ENCODE results near the gene ZNF837. TPM values are rescaled to one million over a fixed set of nuclear protein-coding genes. Genes with fewer than 3 reads are reported as not detected.
A peak's percentile ranks its signal among the peaks of the same experiment; 100 is the strongest.

ZNF837 gene
- total and polyA plus RNA-seq, 8 donors, result 1.1 to 3.8 (median 1.8) TPM

DNA sequence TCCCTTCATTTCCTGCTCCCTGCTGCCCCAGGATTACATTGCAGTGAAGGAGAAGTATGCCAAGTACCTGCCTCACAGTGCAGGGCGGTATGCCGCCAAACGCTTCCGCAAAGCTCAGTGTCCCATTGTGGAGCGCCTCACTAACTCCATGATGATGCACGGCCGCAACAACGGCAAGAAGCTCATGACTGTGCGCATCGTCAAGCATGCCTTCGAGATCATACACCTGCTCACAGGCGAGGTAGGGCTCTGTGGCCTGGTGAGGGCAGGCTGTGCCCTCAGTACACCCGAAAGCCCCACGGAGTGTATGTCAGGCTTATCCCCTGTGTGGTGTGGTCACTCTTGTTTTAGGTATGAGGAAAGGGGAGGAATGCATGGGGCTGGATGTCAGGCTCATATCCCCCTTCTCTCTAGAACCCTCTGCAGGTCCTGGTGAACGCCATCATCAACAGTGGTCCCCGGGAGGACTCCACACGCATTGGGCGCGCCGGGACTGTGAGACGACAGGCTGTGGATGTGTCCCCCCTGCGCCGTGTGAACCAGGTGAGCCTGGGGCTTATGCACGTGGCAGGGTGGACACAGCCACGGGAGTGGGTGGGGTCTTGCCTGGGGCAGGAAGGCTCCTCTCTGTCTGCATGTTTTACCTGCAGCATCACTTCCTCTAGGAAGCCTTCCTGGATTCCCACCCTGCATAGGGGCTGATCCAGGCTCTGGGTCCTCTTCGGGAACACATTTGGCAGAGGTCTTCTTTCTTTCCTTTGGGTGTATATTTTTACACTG, 12.3 kb upstream of the ZNF837 start:
- ATAC-seq, result no peak
- Histone ChIP-seq H3K27ac (no peak overlapping the region), H3K9me3 (no peaks in the 10 kb centered on the region), H3K4me1 (peaks cover 6 to 19% (median 13%) of the 10 kb centered on the region in 3 donors), H3K4me3 (no peak overlapping the region), H3K36me3 (peaks cover 4 to 28% (median 24%) of the 10 kb centered on the region in 3 donors), H3K27me3 (no peaks in the 10 kb centered on the region)
- DNase-seq, result peak in 1 of 6 donors; percentile 25
- TF ChIP-seq, protein P1, sequence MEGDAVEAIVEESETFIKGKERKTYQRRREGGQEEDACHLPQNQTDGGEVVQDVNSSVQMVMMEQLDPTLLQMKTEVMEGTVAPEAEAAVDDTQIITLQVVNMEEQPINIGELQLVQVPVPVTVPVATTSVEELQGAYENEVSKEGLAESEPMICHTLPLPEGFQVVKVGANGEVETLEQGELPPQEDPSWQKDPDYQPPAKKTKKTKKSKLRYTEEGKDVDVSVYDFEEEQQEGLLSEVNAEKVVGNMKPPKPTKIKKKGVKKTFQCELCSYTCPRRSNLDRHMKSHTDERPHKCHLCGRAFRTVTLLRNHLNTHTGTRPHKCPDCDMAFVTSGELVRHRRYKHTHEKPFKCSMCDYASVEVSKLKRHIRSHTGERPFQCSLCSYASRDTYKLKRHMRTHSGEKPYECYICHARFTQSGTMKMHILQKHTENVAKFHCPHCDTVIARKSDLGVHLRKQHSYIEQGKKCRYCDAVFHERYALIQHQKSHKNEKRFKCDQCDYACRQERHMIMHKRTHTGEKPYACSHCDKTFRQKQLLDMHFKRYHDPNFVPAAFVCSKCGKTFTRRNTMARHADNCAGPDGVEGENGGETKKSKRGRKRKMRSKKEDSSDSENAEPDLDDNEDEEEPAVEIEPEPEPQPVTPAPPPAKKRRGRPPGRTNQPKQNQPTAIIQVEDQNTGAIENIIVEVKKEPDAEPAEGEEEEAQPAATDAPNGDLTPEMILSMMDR (IDR thresholded peaks at IDR 0.05), result no peak
- 92 to 93% methylated on average over 26 of the region's 26 CpGs for WGBS, 2 donors
- intact Hi-C loops (cut with DNase I), result no loop called here
- FAIRE-seq, result no peak

DNA sequence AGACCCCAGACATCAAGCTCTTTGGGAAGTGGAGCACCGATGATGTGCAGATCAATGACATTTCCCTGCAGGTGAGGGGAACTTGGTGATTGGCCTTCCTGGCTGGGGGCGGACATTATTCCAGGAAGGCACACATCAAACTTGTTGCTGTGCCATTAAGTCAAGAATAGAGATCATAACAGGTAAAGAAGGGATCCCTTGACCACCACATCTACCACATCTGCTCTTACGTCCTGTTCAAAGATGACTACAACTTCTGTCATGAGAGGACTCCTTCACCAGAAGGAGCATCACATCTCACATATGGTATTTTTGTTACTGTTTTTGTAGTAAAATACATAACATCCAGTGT, 7.3 kb upstream of the ZNF837 start:
- ATAC-seq, result no peak
- intact Hi-C loops (cut with DNase I), result no loop called here
- peak overlapping the region; percentile 62 to 77 (median 68) for H3K4me3 ChIP-seq
- peaks cover 0 to 11% (median 7%) of the 10 kb centered on the region in 3 donors for H3K36me3 ChIP-seq
- H3K27ac ChIP-seq, result no peak overlapping the region
- TF ChIP-seq, protein P1 (IDR thresholded peaks at IDR 0.05), result no peak
- DNase-seq, result peak in 1 of 6 donors; percentile 31
- no peaks in the 10 kb centered on the region for H3K27me3 ChIP-seq
- H3K9me3 ChIP-seq, result no peaks in the 10 kb centered on the region
- no peak for FAIRE-seq
- peaks cover 12 to 30% (median 19%) of the 10 kb centered on the region in 3 donors for H3K4me1 ChIP-seq
- 51 to 58% methylated on average over 3 of the region's 3 CpGs for WGBS, 2 donors

DNA sequence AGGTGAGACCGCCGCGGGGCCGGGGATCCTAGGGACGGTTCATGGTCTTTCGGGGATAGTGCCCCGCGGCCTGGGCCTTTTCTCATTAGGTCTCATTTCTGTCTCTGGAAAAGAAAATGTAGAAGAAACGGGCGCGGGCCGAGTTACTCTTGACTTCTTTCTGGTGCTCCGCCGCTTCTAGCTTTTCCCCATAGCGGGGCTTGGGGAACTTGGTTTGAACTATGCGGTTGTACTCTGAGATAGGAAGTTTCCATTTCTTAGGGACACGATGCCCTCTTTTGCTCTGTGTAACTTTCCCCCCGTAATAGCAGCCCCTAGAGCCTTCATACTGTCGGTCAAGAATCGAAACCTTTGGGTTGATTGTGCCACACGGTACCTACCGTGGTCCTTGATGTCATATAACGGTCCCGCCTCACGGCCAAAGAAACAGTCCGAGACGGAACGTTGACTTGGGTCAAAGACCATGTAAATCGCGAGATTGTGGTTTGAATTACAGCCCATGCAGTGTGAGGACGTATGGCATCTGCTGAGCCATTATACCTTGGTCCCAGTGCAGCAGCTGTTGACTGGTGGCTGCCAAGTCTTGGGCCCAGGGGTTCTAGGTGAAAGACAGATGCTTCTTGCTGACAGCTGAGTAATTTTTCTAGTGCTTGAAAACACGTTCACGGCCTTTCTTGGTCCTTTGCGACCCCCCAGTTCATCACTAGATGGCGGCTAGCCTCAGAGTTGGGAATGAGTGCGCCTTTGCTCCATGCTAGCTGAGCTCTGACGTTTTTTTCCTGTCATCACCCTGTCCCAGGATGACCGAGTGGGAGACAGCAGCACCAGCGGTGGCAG, 6.7 kb upstream of the ZNF837 start:
- H3K27me3 ChIP-seq, result no peaks in the 10 kb centered on the region
- WGBS, 2 donors, result 3 to 5% methylated on average over 39 of the region's 39 CpGs
- peaks cover 0 to 5% (median 2%) of the 10 kb centered on the region in 3 donors for H3K36me3 ChIP-seq
- H3K4me1 ChIP-seq, result peaks cover 12 to 30% (median 19%) of the 10 kb centered on the region in 3 donors
- TF ChIP-seq, protein P1 (IDR thresholded peaks at IDR 0.05), result no peak
- intact Hi-C loops (cut with DNase I), result no loop called here
- DNase-seq (peak in 2 of 6 donors; percentile 20 to 31), ATAC-seq (no peak), FAIRE-seq (no peak)
- peak overlapping the region; percentile 91 to 98 (median 97) for H3K27ac ChIP-seq
- peak overlapping the region; percentile 62 to 77 (median 68) for H3K4me3 ChIP-seq
- H3K9me3 ChIP-seq, result no peaks in the 10 kb centered on the region

DNA sequence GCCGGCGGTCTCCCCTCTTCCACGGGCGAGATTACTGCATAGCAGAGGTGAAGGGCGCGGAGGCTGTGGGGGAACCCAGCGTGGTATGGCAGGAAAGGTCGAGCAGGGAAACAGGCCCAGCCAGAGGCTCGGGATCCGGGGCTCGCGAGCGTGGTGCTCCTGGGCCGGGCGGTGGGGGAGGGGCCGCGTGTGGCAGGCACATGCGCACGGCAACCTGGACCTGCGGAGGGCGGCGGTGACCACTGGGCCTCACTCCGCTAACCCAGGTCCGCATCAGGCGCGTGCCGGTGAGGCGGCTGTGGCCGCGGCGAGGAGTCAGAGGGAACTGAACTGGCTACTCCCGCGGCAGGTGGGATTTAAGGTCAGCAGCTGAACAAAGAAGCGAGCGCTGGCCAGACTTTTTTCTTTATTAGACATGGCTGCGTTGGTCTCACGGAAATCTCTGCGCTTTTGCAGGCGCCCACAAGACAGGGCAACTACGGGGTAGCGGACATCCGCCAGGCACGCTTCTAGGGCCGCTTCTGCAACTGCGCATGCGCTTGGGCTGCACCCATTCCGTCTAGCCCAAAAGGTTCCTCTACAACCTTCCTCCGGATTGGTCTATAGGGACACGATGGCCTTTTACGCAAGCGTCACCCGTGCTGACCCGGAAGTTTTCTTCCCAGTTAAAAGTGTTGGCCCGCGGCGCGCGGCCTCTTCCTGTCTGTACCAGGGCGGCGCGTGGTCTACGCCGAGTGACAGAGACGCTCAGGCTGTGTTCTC, 5.9 kb upstream of the ZNF837 start, which contains the start of gene RPS5:
Gene RPS5, plus strand, starts transcription at position 694 of the 762 bp plus-strand sequence. CDS start 869 bp downstream, outside the sequence.
- 0 to 1% methylated on average over 64 of the region's 64 CpGs for WGBS, 2 donors
- H3K4me1 ChIP-seq, result peaks cover 12 to 34% (median 19%) of the 10 kb centered on the region in 3 donors
- TF ChIP-seq, protein P1 (IDR thresholded peaks at IDR 0.05), result no peak
- DNase-seq (peak; percentile 94 to 99 (median 96)), FAIRE-seq (peak; percentile 29), ATAC-seq (peak; percentile 91 to 96 (median 93))
- peaks cover 0 to 5% (median 2%) of the 10 kb centered on the region in 3 donors for H3K36me3 ChIP-seq
- peak within 1 kb of the TSS; percentile 91 to 98 (median 97) for H3K27ac ChIP-seq
- no peaks in the 10 kb centered on the region for H3K9me3 ChIP-seq
- no peaks in the 10 kb centered on the region for H3K27me3 ChIP-seq
- peak within 1 kb of the TSS; percentile 62 to 77 (median 68) for H3K4me3 ChIP-seq
- intact Hi-C loops (cut with DNase I), result no loop called here

Measured in pancreas (tissue), 10 donors.